ENCODE measurements around the gene ARID1B. TPM values are rescaled to one million over a fixed set of nuclear protein-coding genes. Genes with fewer than 3 reads are reported as not detected.

Gene ARID1B
- total and polyA plus RNA-seq, 10 of the 15 experiments (the other 5 are each of a cell fraction or from before 2014, with no cell fraction given), result 24.7 to 133 (median 54.6) TPM

DNA sequence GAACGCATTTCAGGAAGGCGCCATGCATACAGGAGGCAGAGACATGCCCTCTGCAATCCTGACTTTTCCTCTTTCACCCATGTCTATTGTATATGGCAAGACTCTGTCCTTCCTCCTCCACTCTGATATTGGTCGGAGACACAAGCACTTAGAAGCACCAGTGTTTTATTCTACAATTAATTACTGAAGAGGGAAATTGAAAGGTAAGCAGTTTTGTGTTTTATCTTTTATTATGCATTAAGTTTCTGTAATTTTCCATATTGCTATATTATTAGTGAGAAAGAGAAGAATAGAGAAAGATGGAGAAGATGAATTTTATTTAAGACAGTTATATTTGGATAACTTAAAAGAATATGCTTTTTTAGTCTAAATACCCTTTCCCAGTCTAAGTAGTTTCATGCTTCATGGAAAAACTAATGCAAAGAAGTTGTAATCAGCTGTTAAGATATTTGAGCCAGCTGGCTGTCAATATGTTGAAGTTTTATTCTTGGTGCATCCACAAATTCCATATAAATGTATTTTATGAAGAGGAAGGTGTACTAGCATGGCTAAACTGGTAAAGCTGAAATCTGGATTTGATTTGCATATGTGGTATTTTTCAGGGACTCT, 13.6 kb downstream of the ARID1B start:
- ChIA-PET CTCF (interaction anchor here (1.1 to 1.7 kb wide), 2 partner anchors 8 to 226 kb away, joined by 3 to 7 read pairs; no protein-coding TSS in a partner anchor), SMC1A (ENCODE audit: uncharacterized antibody, unreplicated experiment) (interaction anchor here (1.0 to 2.8 kb wide), 13 partner anchors 8 to 179 kb away, joined by 3 to 14 read pairs (median 7); no protein-coding TSS in a partner anchor), POLR2A (interaction anchor here (1.0 to 2.9 kb wide), 5 partner anchors 10 to 227 kb away, joined by 3 to 10 read pairs (median 3); no protein-coding TSS in a partner anchor), RAD21 (ENCODE audit: unreplicated experiment) (interaction anchor here (0.6 to 2.4 kb wide), 10 partner anchors 8 to 231 kb away, joined by 3 to 12 read pairs (median 4); no protein-coding TSS in a partner anchor)
- whole genome bisulfite sequencing (ENCODE audit: insufficient coverage, insufficient replicate concordance, low lambda C conversion rate, missing lambda C conversion rate), result 97% methylated on average over 3 of the region's 3 CpGs
- Histone ChIP-seq H3K4me2 (ENCODE audit: control insufficient read depth, insufficient read depth) (peak overlapping the region; percentile 56), H3K27me3 (replicated peaks in 1 of 2; ENCODE audit: control insufficient read depth in 2 of 2, insufficient read depth in 2 of 2, low read length in 1 of 2) (no peaks in the 10 kb centered on the region), H3K27ac (ENCODE audit: control insufficient read depth, insufficient read depth) (no peak overlapping the region), H3K4me1 (ENCODE audit: control insufficient read depth, insufficient read depth, low read length) (peaks cover 46% of the 10 kb centered on the region), H3K9ac (ENCODE audit: control insufficient read depth, insufficient read depth, low read length) (no peak overlapping the region), H3K4me3 (peak overlapping the region; percentile 24; the same call in 1 of the 2 replicates), H3K9me3 (replicated peaks; ENCODE audit: control insufficient read depth, insufficient read depth, low read length) (no peaks in the 10 kb centered on the region), H3K36me3 (ENCODE audit: control insufficient read depth in 2 of 2, insufficient read depth in 2 of 2, low read length in 1 of 2) (peaks cover 0 to 3% of the 10 kb centered on the region in 2 experiments; a peak in 2 of 4 replicates), H2AFZ (ENCODE audit: control insufficient read depth, low read depth, low read length) (no peak overlapping the region), H4K20me1 (ENCODE audit: control insufficient read depth, insufficient read depth) (peaks cover 3% of the 10 kb centered on the region), H3K79me2 (ENCODE audit: control insufficient read depth, insufficient read depth, low read length) (peaks cover 100% of the 10 kb centered on the region)
- ATAC-seq (no peak), DNase-seq (ENCODE audit: low read depth, low spot score) (no peak), FAIRE-seq (no peak)
- in situ Hi-C loops (cut with MboI), result no loop called here
- intact Hi-C loops (cut with micrococcal nuclease; ENCODE audit: unreplicated experiment), result no loop called here
- TF ChIP-seq RCOR1 (conservative IDR thresholded peaks at IDR 0.05; ENCODE audit: low read depth, low read length) (0 out of 2 replicates have a peak, but pooled peaks have one; percentile 12), NR2C2 (IDR thresholded peaks at IDR 0.05; ENCODE audit: borderline replicate concordance, control insufficient read depth, insufficient read length, low read depth) (no peak), RAD51 (IDR thresholded peaks at IDR 0.05) (no peak), CHD2 (IDR thresholded peaks at IDR 0.05; ENCODE audit: borderline replicate concordance, low read depth, low read length) (no peak), STAT3 (IDR thresholded peaks at IDR 0.05; ENCODE audit: low read depth, low read length) (0 out of 2 replicates have a peak, but pooled peaks have one; percentile 70), TAF1 (IDR thresholded peaks at IDR 0.05; ENCODE audit: borderline replicate concordance, low read depth, low read length) (no peak), SIX5 (IDR thresholded peaks at IDR 0.05; ENCODE audit: low read depth, low read length, severe bottlenecking) (no peak), SMARCA5 (IDR thresholded peaks at IDR 0.05) (no peak), JUNB (IDR thresholded peaks at IDR 0.05) (no peak), PML (IDR thresholded peaks at IDR 0.05; ENCODE audit: low read length) (no peak)
- BruUV-seq (replicated peaks), result no TSS peak

All from GM12878 (cell line).